DLD1 (cell line): ENCODE measurements around the gene IP6K3.

Experiments
- in situ Hi-C: cut with HindIII; loops from 2 replicates; pipeline ENCODE4 v1.10.0; 2017; ENCODE audit warnings: low sequenced_read_pairs

The IP6K3 gene

GRCh38 chr6:33693186-33694105, 53.3 kb downstream of the IP6K3 start:
- in situ Hi-C loops = no loop called here

GRCh38 chr6:33692760-33693158, 53.9 kb downstream of the IP6K3 start:
- in situ Hi-C loops = no loop called here

- in situ Hi-C loops = no loop called here
Measured at GRCh38 chr6:33692078-33692759, 54.5 kb downstream of the IP6K3 start.

GRCh38 chr6:33691456-33692077, 55.1 kb downstream of the IP6K3 start:
- in situ Hi-C loops = no loop called here

GRCh38 chr6:33690766-33691165, 55.9 kb downstream of the IP6K3 start:
- in situ Hi-C loops = no loop called here

GRCh38 chr6:33689879-33690278, 56.8 kb downstream of the IP6K3 start:
- in situ Hi-C loops = no loop called here

GRCh38 chr6:33689148-33689494, 57.6 kb downstream of the IP6K3 start:
- in situ Hi-C loops = no loop called here

GRCh38 chr6:33688451-33689147, 58.1 kb downstream of the IP6K3 start:
- in situ Hi-C loops = no loop called here

- in situ Hi-C loops = no loop called here
Measured at GRCh38 chr6:33688006-33688405, 58.7 kb downstream of the IP6K3 start.

GRCh38 chr6:33686981-33687975, 59.4 kb downstream of the IP6K3 start:
- in situ Hi-C loops = no loop called here

- in situ Hi-C loops = no loop called here
Measured at GRCh38 chr6:33686225-33686924, 60.3 kb downstream of the IP6K3 start.

GRCh38 chr6:33685411-33686224, 61.1 kb downstream of the IP6K3 start:
- in situ Hi-C loops = no loop called here

GRCh38 chr6:33684983-33685382, 61.7 kb downstream of the IP6K3 start:
- in situ Hi-C loops = no loop called here

GRCh38 chr6:33684428-33684896, 62.2 kb downstream of the IP6K3 start:
- in situ Hi-C loops = no loop called here

- in situ Hi-C loops = no loop called here
Measured at GRCh38 chr6:33683576-33684427, 62.9 kb downstream of the IP6K3 start.

- in situ Hi-C loops = no loop called here
Measured at GRCh38 chr6:33683051-33683571, 63.6 kb downstream of the IP6K3 start.

GRCh38 chr6:33682341-33682740, 64.4 kb downstream of the IP6K3 start:
- in situ Hi-C loops = no loop called here
